ENCODE results near the gene CIBAR2.

CIBAR2 gene

GRCh38 chr16:85112364-85112763 is at the start of gene CIBAR2:
Gene CIBAR2 (minus strand): TSS chr16:85112472. CDS start chr16:85112352, 120 bp downstream.
- no peak for DNase-seq (ENCODE audit: low read depth)
- no peak for TF ChIP-seq CTCF (IDR thresholded peaks at IDR 0.05; ENCODE audit: control insufficient read depth, insufficient read depth, low read depth, low read length, missing control alignments)
- H3K4me3 ChIP-seq (ENCODE audit: control insufficient read depth, low read depth, low read length), result no peak within 1 kb of the TSS

DNA sequence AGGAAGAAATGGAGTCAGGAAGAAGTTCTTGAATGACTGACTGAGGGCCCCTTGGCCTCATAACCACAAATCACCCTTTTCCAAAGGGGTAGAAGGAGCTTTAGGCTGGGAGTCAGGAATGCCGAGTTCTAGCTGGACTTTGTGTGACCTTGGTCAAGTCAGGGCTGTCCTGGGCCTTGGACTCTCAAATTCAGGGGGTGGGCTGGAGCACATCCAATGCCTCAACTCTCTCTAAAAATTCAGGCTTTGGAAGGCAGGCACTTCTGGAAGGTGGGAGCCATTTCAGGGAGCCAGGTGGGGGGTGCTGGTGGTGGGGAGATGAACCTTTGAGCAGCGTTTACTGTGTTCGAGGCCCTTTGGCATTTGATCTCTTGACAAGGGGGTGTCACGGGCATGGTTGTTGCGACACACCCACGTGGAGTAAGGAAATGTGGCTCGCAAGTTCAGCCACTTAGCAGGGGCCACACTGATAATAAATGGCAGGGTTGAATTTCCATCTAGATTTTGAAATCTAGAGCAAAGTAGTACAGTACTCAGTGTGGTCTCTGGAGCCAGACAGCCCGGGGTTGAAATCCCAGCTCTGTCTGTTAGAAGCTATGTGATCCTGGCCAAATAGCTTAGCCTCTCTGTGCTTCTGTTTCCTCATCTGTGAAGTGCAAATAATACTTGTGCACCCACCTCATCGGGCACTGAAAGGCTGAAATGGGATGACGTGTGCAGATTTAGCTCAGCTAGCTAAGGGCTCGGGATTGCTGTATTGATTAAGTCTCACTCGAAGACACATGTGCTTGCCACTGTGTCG is 47.1 kb upstream of the CIBAR2 start:
- H3K4me3 ChIP-seq (ENCODE audit: control insufficient read depth, low read depth, low read length), result no peak overlapping the region
- TF ChIP-seq CTCF (IDR thresholded peaks at IDR 0.05; ENCODE audit: control insufficient read depth, insufficient read depth, low read depth, low read length, missing control alignments), result no peak
- DNase-seq (ENCODE audit: low read depth), result no peak

GRCh38 chr16:85158743-85159178 is 46.5 kb upstream of the CIBAR2 start:
- H3K4me3 ChIP-seq (ENCODE audit: control insufficient read depth, low read depth, low read length), result no peak overlapping the region
- DNase-seq (ENCODE audit: low read depth), result no peak
- TF ChIP-seq CTCF (IDR thresholded peaks at IDR 0.05; ENCODE audit: control insufficient read depth, insufficient read depth, low read depth, low read length, missing control alignments), result no peak

DNA sequence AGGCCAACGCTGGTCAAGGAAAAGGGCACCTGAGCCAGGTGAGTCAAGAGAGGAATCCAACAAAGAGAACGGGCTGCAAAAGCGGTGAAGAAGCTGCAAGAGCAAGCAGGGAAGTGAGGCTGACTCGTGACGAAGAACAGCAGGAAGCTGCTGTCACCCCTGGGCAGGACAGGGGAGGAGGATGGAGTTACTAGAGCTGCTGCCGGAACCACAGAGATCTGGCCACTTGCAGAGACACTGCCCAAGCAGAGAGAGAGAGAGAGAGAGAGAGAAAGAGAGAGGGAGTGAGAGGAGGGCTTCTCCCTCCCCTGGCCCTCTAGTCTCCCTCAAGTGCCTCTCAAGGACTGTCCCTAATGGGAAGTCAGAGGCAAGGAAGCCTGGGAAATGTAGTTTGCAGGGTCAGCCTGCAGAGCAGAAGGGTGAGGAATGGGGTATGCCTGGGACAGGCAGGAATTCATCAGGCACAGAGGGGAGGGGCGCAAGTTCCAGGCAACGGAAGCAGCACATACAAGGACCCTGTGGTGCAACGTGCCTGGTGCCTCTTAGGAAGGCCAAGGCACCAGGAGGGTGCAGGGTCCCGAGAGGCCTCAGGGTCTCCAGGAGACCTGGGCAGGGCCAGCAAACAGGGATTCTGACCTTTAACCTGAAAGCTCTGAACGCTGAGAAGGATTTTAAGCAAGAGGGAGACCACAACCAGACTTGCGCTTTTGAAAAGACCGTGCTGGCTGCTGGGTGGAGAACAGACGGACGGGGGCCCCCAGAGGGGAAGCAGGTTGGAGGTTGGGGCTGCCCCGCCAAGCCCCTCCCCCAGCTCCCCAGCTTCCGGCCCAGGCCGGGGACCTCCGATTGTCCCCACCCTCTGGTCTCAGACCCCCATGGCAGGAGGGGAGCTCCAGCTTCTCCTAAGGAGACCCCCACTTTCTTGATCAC is 45.8 kb upstream of the CIBAR2 start:
- no peak for TF ChIP-seq CTCF (IDR thresholded peaks at IDR 0.05; ENCODE audit: control insufficient read depth, insufficient read depth, low read depth, low read length, missing control alignments)
- H3K4me3 ChIP-seq (ENCODE audit: control insufficient read depth, low read depth, low read length), result no peak overlapping the region
- DNase-seq (ENCODE audit: low read depth), result no peak

GRCh38 chr16:85157372-85157771 is 45.1 kb upstream of the CIBAR2 start:
- DNase-seq (ENCODE audit: low read depth), result no peak
- no peak overlapping the region for H3K4me3 ChIP-seq (ENCODE audit: control insufficient read depth, low read depth, low read length)
- no peak for TF ChIP-seq CTCF (IDR thresholded peaks at IDR 0.05; ENCODE audit: control insufficient read depth, insufficient read depth, low read depth, low read length, missing control alignments)

- DNase-seq (ENCODE audit: low read depth), result no peak
- no peak overlapping the region for H3K4me3 ChIP-seq (ENCODE audit: control insufficient read depth, low read depth, low read length)
- TF ChIP-seq CTCF (IDR thresholded peaks at IDR 0.05; ENCODE audit: control insufficient read depth, insufficient read depth, low read depth, low read length, missing control alignments), result no peak
These were observed 44.6 kb upstream of the CIBAR2 start for GRCh38 chr16:85156869-85157268.
